HepG2 (cell line): Measurements from ENCODE around the gene ARPP19.

Source experiments
- ASH2L ChIP-seq: fragments of 300-600, 200-600 bp; sonication (generic); IDR thresholded peaks from 2 replicates; pipeline ENCODE4 v1.7.0; 2017; ENCODE audit warnings: low read depth, mild to moderate bottlenecking, moderate library complexity, mixed read lengths, low read length; ENCODE audit not compliant: insufficient read length
- CTCF ChIP-seq: sonication (generic); formaldehyde crosslinking; IDR thresholded peaks from 2 replicates; pipeline ENCODE4 v1.5.0; 2020; ENCODE audit warnings: mild to moderate bottlenecking, missing genetic modification reagents, moderate library complexity
- FOSL1 ChIP-seq: sonication (generic); formaldehyde crosslinking; IDR thresholded peaks from 2 replicates; pipeline ENCODE4 v1.9.0; 2021; ENCODE audit warnings: missing genetic modification reagents, borderline replicate concordance
- MYNN ChIP-seq: sonication (generic); formaldehyde crosslinking; IDR thresholded peaks from 2 replicates; pipeline ENCODE4 v1.4.0; 2020; ENCODE audit warnings: mild to moderate bottlenecking, low read depth, missing genetic modification reagents
- PHB2 ChIP-seq: fragments of 450-650 bp; IDR thresholded peaks from 2 replicates; pipeline ENCODE4 v1.6.1; 2018; ENCODE audit not compliant: partially characterized antibody
- POLR2AphosphoS5 ChIP-seq: IDR thresholded peaks from 2 replicates; pipeline ENCODE4 v1.6.1; 2012; ENCODE audit warnings: low read depth, low read length
- SNAPC5 ChIP-seq: sonication (generic); formaldehyde crosslinking; IDR thresholded peaks from 2 replicates; pipeline ENCODE4 v1.8.1; 2023; ENCODE audit warnings: mild to moderate bottlenecking, missing genetic modification reagents, borderline replicate concordance
- USF2 ChIP-seq, 2 experiments: sonication (generic) in 1 of 2; formaldehyde crosslinking in 1 of 2; IDR thresholded peaks; 2 replicates each; pipeline versions ENCODE4 v1.5.1 to v1.6.1; 2011 to 2020; ENCODE audit warnings: borderline replicate concordance in 1 of 2, low read depth in 1 of 2, low read length in 1 of 2, mild to moderate bottlenecking in 1 of 2, missing genetic modification reagents in 1 of 2, moderate library complexity in 1 of 2
- ZBTB1 ChIP-seq: sonication (generic); formaldehyde crosslinking; IDR thresholded peaks from 2 replicates; pipeline ENCODE4 v1.4.0; 2020; ENCODE audit warnings: missing genetic modification reagents, borderline replicate concordance
- ZNF282 ChIP-seq: fragments of 450-650 bp; IDR thresholded peaks from 2 replicates; pipeline ENCODE4 v1.6.1; 2018; ENCODE audit not compliant: partially characterized antibody
- ZNF432 ChIP-seq: sonication (generic); formaldehyde crosslinking; IDR thresholded peaks from 2 replicates; pipeline ENCODE4 v1.5.0; 2020; ENCODE audit warnings: missing genetic modification reagents, mild to moderate bottlenecking, borderline replicate concordance
- ZNF790 ChIP-seq: sonication (generic); formaldehyde crosslinking; IDR thresholded peaks from 2 replicates; pipeline ENCODE4 v1.8.0; 2022; ENCODE audit warnings: missing genetic modification reagents, mild to moderate bottlenecking, borderline replicate concordance

- no peak for TF ChIP-seq CTCF (CRISPR knock-in tag)
- TF ChIP-seq ZBTB1 (CRISPR knock-in tag), result no peak
- TF ChIP-seq ZNF790 (CRISPR knock-in tag), result no peak
- TF ChIP-seq USF2 (IDR thresholded peaks at IDR 0.05; ENCODE audit: low read depth, low read length), result no peak
- TF ChIP-seq USF2 (CRISPR knock-in tag; IDR thresholded peaks at IDR 0.05; ENCODE audit: borderline replicate concordance), result no peak
- TF ChIP-seq ASH2L, result no peak
- no peak for TF ChIP-seq ZNF432
- no peak for TF ChIP-seq FOSL1 (CRISPR knock-in tag)
- TF ChIP-seq SNAPC5 (CRISPR knock-in tag), result no peak
- TF ChIP-seq PHB2, result no peak
- TF ChIP-seq ZNF282, result no peak
- no peak for TF ChIP-seq MYNN (CRISPR knock-in tag)
- TF ChIP-seq POLR2AphosphoS5, result no peak
Observed at GRCh38 chr15:52521682-52522081, 47.1 kb downstream of the ARPP19 start.
